GM19239 (cell line): ENCODE data around the gene SAFB.

ENCODE experiments used
- DNase-seq: peaks from one replicate; pipeline ENCODE4 v3.0.0; 2011; ENCODE audit warnings: low spot score; ENCODE audit not compliant: insufficient read length
- FAIRE-seq: peaks from 2 replicates; lab custom pipeline; 2011; peaks lifted over from hg19 to GRCh38; lab: Jason Lieb, UNC

SAFB gene

DNA sequence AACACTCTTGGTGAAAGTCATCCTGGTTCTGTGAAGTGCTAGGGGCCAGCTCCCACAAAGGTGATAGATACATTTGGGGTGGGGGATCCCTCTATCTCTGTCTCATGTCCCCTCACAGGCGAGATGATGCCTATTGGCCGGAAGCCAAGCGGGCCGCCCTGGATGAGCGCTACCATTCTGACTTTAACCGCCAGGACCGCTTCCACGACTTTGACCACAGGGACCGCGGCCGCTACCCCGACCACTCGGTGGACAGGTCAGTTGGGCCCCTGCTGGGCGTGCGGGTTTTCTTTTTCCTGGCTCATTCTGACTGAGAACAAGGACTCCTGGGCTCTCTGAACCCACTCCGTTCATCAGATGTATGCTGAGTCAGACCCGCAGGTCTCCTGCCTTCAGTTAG is 41.0 kb downstream of the SAFB start:
- FAIRE-seq: no peak
- DNase-seq: no peak

DNA sequence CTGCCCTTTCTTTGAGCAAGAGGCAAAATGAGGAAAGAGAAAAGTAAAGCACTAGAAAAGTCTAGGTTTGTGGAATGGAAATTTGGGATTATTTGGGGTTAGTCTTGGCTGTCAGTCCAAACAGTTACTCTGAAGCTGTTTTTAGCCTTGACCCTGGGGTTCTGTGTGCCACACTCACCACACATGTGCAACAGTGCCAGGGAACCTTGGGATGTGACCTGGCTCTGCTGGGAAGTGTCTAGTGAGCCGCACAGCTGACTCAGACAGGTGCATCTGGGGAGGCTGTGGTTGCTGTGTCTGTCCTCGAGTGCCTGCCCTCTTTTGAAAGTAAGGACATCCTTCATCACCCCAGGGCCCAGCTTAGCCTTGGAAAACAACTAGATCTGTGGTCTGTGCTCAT is 41.6 kb downstream of the SAFB start:
- FAIRE-seq (no peak), DNase-seq (no peak)

DNA sequence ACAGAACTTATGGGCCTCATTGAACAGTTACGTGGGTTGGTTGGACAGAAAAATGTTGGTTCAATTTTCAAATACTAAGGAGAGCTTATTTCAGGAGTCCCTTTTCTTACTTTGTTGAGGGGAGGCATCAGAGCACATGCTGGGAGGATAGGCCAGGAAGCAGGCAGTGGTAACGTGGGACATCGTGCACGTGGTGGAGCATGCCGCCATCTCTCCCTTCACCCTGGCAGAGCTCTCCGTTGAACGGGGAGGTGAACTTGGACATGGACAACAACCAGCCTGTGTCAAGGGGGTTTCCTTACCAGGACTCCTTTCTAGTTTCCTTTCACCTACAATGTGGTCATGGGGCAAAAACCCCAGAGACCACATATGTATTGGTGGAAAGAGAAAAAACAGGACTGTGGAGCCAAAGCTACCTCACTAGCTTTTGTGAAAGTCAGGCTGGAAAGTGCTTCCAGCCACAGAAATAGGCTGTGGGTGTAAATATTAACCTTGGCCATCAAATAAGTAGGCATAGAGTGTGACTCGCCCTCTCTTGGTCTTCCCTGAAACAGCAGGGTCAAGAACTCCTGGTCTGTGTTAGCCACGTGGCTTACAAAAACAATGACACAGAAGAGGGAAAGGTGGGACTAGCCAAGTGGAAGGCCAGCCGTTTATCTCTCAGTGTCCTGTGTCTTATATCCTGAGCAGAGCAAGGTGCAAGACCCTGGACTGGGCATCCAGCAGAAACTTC is 43.1 kb downstream of the SAFB start:
- DNase-seq (no peak), FAIRE-seq (peak; percentile 64)

GRCh38 chr19:5666921-5667610 is 44.2 kb downstream of the SAFB start:
- no peak for FAIRE-seq

DNA sequence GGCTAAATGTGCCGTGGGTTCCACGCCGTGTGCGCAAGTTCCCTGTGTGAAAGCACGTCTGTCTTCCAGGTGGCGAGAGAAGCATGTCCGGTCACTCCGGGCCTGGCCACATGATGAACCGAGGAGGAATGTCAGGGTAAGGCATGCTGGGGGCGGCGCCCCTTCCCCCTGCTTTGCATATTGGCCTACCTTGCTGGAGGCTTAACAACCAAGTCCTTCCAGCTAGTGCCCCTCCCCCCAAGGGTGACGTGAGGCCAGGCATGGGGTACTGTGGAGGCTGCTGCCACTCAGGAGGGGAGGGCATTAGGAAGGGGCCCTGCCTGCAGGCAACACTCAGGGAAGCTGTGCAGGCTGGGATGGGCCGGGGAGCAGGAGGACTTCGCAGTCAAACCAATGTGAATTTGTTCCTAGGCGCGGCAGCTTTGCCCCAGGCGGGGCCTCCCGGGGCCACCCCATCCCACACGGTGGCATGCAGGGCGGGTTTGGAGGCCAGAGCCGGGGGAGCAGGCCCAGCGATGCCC is 44.9 kb downstream of the SAFB start:
- DNase-seq (no peak), FAIRE-seq (no peak)

More at GRCh38 chr19:5666921-5667610, 44.2 kb downstream of the SAFB start:
- no peak for DNase-seq

- FAIRE-seq (no peak), DNase-seq (no peak)
These were observed 46.3 kb downstream of the SAFB start for GRCh38 chr19:5669212-5669611.

DNA sequence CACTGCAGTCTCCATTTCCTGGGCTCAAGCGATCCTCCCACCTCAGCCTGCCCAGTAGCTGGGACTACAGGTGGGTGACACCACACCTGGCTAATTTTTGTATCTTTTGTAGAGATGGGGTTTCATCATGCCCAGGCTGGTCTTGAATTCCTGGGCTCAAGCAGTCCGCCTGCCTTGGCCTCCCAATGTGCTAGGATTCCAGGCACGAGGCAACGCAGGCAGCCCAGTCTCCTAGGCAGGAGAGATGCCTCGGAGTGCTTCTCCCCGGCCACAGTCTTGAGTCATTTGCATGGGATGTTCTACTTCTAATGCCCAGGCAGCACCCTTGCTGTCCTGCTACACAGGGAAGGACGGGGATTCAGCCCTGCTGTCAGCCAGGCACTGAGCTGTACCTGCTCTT is 48.7 kb downstream of the SAFB start:
- DNase-seq: no peak
- FAIRE-seq: no peak

- FAIRE-seq (no peak), DNase-seq (no peak)
These were observed 50.0 kb downstream of the SAFB start for GRCh38 chr19:5672708-5673459.

- FAIRE-seq (peak; percentile 44), DNase-seq (no peak)
These were observed 50.9 kb downstream of the SAFB start for GRCh38 chr19:5673752-5674151.

- no peak for FAIRE-seq
These were observed 51.8 kb downstream of the SAFB start for GRCh38 chr19:5674714-5675113.

DNA sequence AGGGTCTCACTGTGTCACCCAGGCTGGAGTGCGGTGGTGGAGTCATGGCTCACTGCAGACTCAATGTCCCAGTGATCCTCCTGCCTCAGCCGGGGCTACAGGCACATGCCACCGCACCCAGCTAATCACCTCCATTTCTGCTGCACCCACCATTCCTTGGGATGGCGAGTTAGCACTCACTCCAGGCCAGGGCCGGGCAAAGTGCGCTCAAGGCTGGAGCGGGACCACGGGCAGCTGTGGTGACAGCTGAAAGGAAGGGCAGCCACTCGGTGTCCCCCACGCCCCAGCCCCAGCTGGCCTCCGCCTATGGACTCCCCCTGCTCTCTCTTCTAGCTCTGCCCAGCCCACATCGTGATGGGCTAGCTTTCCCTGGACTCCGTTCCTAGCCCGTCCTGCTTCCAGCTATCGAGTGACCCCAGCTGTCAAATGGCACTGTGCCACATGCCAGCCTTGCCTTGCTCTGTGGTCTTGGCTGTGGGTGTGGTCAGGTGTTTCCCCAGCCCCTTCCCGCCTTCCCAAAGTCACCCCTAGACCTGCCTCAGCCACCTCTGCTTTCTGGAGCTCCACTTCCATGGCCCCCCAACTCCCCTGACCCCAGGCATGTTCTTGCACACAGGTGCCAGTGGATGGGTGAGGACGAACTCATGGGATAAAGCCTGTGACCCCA is 53.4 kb downstream of the SAFB start:
- FAIRE-seq: no peak
- DNase-seq: no peak

More at GRCh38 chr19:5674714-5675113, 51.8 kb downstream of the SAFB start:
- no peak for DNase-seq

DNA sequence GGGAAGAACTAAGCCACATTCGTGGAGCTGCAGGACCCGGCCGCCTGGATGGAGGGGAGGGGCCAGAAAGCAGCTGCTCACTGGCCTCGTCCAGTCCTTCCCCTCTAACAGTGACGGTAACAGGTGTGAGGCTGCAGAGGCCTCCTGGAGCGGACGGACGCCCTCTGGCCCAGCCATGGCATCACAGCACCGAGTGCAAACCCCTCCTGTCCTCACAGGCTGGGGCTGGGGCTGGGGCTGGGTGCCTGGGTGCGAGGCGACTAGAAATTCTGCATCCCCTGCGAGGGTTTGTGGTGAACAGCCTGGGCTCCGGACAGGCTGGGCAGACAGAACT is 53.9 kb downstream of the SAFB start:
- no peak for DNase-seq
- no peak for FAIRE-seq

DNA sequence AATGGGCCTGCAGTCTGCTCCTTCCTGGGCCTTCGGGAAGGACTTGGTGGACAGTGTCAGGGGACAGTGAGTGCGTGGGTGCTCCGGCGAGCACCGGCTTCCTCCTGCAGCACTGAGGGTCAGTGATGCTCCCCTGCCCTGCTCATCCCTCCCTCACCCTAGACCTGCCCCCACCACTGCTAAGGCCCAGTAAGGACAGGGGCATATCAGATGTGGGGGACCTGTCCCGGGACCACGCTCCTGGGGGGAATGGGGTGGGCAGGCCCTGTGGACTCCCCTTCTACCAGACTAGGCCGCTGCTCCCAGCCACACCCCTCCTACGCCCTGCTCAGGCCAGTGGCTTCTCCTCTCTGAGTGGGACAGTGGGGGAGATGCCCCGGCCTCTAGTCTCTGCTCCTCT is 54.3 kb downstream of the SAFB start:
- DNase-seq (no peak), FAIRE-seq (no peak)

DNA sequence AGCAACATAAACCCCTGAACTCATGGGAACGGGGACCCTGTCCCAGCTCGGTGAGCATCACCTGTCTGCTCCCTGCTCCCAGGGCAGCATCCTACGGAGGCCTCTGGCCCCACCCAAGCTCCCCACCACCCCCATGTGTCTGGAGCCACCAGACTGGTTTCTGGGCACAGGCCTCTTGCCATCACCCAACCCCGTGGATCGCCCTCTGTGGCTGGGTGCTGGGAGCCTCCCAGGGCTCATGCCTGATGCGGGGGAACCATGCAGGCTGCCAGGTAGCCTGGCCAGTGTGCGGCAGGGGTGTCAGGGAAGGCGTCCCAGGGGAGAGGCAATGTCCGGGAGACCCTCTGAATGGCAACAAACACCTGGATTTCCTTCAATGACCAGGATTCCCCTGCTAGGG is 54.7 kb downstream of the SAFB start:
- DNase-seq (no peak), FAIRE-seq (no peak)

DNA sequence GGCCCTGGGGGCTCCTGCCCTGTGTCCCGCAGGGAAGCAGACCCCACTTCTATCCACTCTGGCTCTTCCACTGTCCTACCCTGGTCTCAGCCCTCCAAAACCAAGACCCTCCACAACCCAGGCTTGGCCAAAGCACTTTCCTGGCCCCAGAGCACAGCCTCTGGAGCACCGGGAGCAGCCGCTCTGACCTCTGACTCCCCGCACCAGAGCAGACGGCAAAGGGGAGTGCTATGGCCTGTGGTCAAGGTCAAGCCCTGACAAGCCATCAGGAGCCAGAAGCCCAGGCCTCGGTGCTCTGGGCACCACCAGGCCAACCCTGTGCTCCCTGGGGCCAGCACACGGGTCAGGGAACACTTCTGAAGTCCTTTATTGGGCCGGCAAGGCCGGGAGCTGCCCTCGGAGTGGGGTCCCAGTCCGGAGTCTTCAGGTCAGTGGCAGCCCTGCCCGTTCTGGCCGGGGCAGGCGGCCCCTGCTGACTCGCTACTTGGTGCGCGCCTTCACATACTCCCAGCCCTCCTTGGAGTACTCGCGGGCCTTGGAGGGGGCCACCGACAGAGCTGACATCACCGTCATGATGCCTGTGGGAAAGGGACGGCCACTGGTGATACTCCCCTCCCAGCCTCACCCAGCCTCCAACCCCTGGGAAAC is 55.3 kb downstream of the SAFB start:
- no peak for FAIRE-seq
- no peak for DNase-seq

DNA sequence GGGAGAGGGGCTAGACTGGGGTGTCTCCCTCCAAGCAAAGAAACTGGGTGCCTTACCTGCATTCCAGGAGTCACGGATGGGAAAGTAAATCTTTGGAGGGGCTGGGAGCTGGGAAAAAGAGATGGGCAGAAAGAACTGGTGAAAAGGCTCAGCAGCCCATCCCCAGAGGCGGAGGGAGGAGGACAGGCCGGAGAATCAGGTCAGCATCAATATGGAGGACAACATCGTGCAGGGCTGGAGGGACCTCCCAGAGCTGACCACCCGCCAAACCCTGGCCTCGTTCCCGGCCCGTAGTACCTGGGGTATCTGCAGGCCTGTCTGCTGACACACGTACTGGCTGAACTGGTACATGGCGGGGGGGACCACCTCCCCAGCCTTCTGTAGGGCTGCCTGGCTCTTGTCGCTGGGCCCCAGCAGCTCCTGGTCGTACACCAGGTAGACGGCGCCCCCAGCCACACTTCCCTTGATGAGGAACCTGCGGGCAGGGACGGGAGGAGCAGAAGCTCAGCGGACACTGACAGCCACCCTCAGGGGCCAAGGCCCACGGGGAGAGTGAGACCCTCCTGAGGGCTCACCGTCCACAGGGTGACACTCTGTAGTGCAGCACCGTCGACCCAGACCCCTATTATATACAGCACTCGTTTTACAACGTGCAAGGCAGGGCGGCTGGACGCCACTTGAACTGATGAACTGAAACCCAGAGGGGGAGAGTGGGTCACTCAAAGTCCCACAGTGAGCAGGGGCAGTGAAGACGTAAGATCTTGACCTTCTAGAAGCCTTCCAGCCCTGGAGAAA is 56.6 kb downstream of the SAFB start:
- DNase-seq (no peak), FAIRE-seq (peak; percentile 35)

- no peak for FAIRE-seq
- DNase-seq: no peak
These were observed 57.2 kb downstream of the SAFB start for GRCh38 chr19:5680084-5680436.

GRCh38 chr19:5680437-5681368 is 57.8 kb downstream of the SAFB start, which contains the start of the genes HSD11B1L and MICOS13:
TSS of gene HSD11B1L (plus strand) at chr19:5681027. CDS start at chr19:5684833, 3,806 bp downstream.
TSS of gene MICOS13 (minus strand) at chr19:5680516. CDS start at chr19:5680486, 30 bp downstream.
- FAIRE-seq (peak; percentile 100), DNase-seq (peak; percentile 98)
